Activated CD4-positive, alpha-beta memory T cell treated with anti-CD3 and anti-CD28 coated beads for 36 hours (primary cell): Measurements from ENCODE around the gene TEX29. TPM values are rescaled to one million over a fixed set of nuclear protein-coding genes. Genes with fewer than 3 reads are reported as not detected.

Source experiments
- CTCF ChIA-PET: fragments of 350-600 bp; sonication (Branson Sonifier 250); formaldehyde crosslinking; loops from one replicate; lab custom pipeline; 2021; ENCODE audit warnings: antibody characterized with exemption, inconsistent platforms; lab: Charles Lee
- POLR2A ChIA-PET: fragments of 350-600 bp; sonication (Branson Sonifier 250); formaldehyde crosslinking; loops from one replicate; lab custom pipeline; 2021; ENCODE audit warnings: antibody characterized with exemption; lab: Charles Lee
- DNase-seq: peaks from one replicate; pipeline ENCODE4 v3.0.0-alpha.2; 2020
- H3K27ac Mint-ChIP-seq: one replicate; pipeline ENCODE4 v1.8.0; 2021; ENCODE audit warnings: mixed read lengths
- H3K27me3 Mint-ChIP-seq: one replicate; pipeline ENCODE4 v1.8.0; 2021; ENCODE audit warnings: mixed read lengths
- H3K36me3 Mint-ChIP-seq: one replicate; pipeline ENCODE4 v1.8.0; 2021; ENCODE audit warnings: mixed read lengths
- H3K4me1 Mint-ChIP-seq: one replicate; pipeline ENCODE4 v1.8.0; 2021; ENCODE audit warnings: low read depth, mixed read lengths
- H3K4me3 Mint-ChIP-seq: one replicate; pipeline ENCODE4 v1.8.0; 2021; ENCODE audit warnings: mild to moderate bottlenecking, mixed read lengths
- H3K9me3 Mint-ChIP-seq: one replicate; pipeline ENCODE4 v1.8.0; 2021; ENCODE audit warnings: mixed read lengths
- intact Hi-C: fragments of 100-400 bp; cut with micrococcal nuclease; formaldehyde crosslinking; loops from one replicate; pipeline ENCODE4 v1.15.1; 2023
- total RNA-seq, 2 experiments: library from RNA; stranded (reverse); gene quantifications; one replicate each; pipeline ENCODE4 v1.2.3, GENCODE V29; 2021

Gene TEX29
- total RNA-seq, 2 experiments from 2014 or later: 0.39 to 0.43 TPM

DNA sequence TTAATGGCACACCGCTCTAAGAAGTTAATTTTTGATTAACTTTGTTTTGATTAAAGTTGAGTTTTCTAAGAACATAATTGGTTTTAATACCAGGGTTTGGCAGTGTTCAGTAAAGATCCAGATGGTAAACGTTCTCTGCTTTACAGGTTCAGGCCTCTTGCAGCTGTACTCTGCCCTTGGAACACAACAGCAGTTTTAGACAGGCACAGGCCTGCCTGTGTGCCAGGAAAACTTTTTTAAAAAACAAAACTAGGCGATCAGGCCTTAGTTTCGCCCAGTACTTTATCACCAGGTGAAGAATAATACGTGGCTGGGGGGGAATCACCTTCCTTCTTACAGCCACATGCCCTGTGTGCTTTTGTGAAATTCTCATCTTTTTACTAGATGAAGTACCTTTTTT is 38.0 kb upstream of the TEX29 start:
- CTCF ChIA-PET: no interaction called here
- H3K4me1 Mint-ChIP-seq: no peaks in the 10 kb centered on the region
- intact Hi-C loops: no loop called here
- DNase-seq: no peak
- no peaks in the 10 kb centered on the region for H3K27me3 Mint-ChIP-seq
- POLR2A ChIA-PET: no interaction called here
- H3K36me3 Mint-ChIP-seq: peaks cover 62% of the 10 kb centered on the region
- H3K27ac Mint-ChIP-seq: no peak overlapping the region
- H3K9me3 Mint-ChIP-seq: no peaks in the 10 kb centered on the region
- no peak overlapping the region for H3K4me3 Mint-ChIP-seq

DNA sequence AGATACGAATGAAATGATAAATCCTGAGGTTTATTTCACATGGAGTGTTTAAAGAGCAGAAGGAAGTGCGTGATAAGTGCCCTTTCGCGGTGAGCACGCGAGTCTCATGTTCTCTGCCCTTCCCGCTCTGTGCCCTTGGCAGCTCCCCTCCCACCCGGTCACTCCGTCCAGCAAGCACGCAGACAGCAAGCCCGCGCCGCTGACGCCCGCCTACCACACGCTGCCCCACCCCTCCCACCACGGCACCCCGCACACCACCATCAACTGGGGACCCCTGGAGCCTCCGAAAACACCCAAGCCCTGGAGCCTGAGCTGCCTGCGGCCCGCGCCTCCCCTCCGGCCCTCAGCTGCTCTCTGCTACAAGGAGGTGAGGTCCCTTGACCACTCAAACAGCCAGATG is 37.4 kb upstream of the TEX29 start:
- intact Hi-C loops: no loop called here
- H3K36me3 Mint-ChIP-seq: peaks cover 62% of the 10 kb centered on the region
- DNase-seq: no peak
- H3K4me1 Mint-ChIP-seq: no peaks in the 10 kb centered on the region
- no peaks in the 10 kb centered on the region for H3K9me3 Mint-ChIP-seq
- H3K4me3 Mint-ChIP-seq: no peak overlapping the region
- H3K27ac Mint-ChIP-seq: no peak overlapping the region
- CTCF ChIA-PET: no interaction called here
- POLR2A ChIA-PET: no interaction called here
- no peaks in the 10 kb centered on the region for H3K27me3 Mint-ChIP-seq

DNA sequence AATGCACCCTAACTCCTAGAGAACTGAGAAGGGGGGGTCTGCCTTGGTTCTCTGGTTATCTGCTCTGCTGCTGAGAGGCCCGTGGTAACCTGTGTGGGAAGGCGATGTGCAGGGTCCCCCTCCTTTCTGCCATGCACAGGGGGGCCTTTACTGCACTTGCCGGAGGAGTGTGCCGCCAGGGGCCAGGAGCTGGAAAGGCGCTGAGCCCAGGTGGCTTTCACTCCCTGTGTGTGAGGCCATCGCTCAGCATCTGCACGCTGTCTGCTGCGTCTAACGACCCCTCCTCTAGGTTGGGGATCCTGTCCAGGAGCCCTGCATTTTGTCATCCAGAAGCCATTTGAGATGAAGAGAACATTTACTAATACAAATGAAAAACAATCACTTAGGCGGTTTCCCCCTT is 37.0 kb upstream of the TEX29 start:
- ChIA-PET CTCF (no interaction called here), POLR2A (no interaction called here)
- no peak overlapping the region for H3K27ac Mint-ChIP-seq
- no peaks in the 10 kb centered on the region for H3K27me3 Mint-ChIP-seq
- no peak for DNase-seq
- no peak overlapping the region for H3K4me3 Mint-ChIP-seq
- H3K9me3 Mint-ChIP-seq: no peaks in the 10 kb centered on the region
- no peaks in the 10 kb centered on the region for H3K4me1 Mint-ChIP-seq
- intact Hi-C loops: no loop called here
- H3K36me3 Mint-ChIP-seq: peaks cover 58% of the 10 kb centered on the region

DNA sequence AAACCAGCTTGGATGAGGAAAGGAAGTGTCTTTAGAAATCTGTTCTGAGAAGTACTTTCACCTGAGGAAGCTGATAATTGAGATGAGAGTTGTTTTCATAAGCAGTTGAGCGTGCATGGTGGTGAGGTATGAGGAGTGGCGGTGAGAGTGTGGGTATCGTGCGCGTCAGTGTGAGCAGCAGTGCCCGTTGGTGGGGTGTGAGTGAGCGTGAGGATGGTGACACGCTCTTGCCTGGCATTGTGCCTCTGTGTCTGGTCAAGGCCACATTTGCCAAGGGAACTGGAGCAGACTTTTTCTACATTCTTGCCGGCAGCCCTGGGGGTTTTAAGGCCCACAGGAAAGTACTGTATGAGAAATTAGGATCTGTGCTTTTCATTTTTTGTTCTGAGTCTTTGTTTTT is 36.5 kb upstream of the TEX29 start:
- no peak for DNase-seq
- Mint-ChIP-seq H3K27me3 (no peaks in the 10 kb centered on the region), H3K9me3 (no peaks in the 10 kb centered on the region), H3K36me3 (peaks cover 58% of the 10 kb centered on the region), H3K27ac (no peak overlapping the region), H3K4me1 (no peaks in the 10 kb centered on the region), H3K4me3 (no peak overlapping the region)
- intact Hi-C loops: no loop called here
- CTCF ChIA-PET: no interaction called here
- POLR2A ChIA-PET: no interaction called here

DNA sequence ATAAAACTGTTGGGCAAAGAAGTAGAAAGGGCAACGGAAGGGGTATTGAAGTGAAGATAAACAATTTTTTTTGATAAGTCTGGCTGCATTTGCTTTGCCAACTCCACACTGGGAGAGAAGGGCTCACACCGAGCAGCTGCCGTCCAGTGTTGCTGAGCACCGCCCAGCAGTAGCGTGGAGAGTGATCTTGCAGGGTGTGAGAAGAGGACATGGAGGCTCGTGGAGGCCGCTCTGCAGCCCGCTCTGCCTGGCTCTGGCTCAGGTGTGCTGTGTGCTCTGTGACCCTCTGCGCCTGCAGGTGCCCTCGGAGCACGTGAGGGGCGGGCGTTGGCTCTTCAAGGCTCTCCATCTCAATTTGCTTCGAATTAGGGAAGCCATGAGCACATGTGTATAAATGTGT is 35.9 kb upstream of the TEX29 start:
- H3K4me3 Mint-ChIP-seq: no peak overlapping the region
- ChIA-PET POLR2A (no interaction called here), CTCF (interaction anchor here (1.0 kb wide), 1 partner anchor 18 kb away, joined by 3 read pairs; no protein-coding TSS in a partner anchor)
- intact Hi-C loops: no loop called here
- no peak overlapping the region for H3K27ac Mint-ChIP-seq
- no peaks in the 10 kb centered on the region for H3K9me3 Mint-ChIP-seq
- no peak for DNase-seq
- no peaks in the 10 kb centered on the region for H3K27me3 Mint-ChIP-seq
- peaks cover 64% of the 10 kb centered on the region for H3K36me3 Mint-ChIP-seq
- H3K4me1 Mint-ChIP-seq: no peaks in the 10 kb centered on the region

DNA sequence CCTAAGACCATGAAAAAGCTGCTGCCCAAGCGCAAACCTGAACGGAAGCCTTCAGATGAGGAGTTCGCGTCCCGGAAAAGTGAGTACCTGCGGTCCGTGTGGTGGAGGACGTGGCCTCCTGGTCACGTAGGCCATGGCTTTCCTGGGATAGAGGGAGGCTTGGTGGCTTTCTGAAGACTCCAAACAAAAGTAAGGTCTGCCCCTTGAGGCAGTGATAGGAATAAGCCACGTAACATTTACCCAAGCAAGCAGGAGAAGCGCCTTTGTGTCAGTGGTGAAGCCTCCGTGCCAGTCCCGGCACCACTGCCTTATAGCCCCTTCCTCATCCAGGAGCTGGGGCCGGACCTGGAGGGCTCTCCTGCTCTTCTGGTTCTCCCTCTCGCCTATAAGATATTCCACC is 34.3 kb upstream of the TEX29 start:
- Mint-ChIP-seq H3K27ac (no peak overlapping the region), H3K4me3 (no peak overlapping the region), H3K4me1 (no peaks in the 10 kb centered on the region), H3K36me3 (peaks cover 64% of the 10 kb centered on the region), H3K9me3 (no peaks in the 10 kb centered on the region), H3K27me3 (no peaks in the 10 kb centered on the region)
- intact Hi-C loops: no loop called here
- POLR2A ChIA-PET: no interaction called here
- DNase-seq: no peak
- CTCF ChIA-PET: no interaction called here

DNA sequence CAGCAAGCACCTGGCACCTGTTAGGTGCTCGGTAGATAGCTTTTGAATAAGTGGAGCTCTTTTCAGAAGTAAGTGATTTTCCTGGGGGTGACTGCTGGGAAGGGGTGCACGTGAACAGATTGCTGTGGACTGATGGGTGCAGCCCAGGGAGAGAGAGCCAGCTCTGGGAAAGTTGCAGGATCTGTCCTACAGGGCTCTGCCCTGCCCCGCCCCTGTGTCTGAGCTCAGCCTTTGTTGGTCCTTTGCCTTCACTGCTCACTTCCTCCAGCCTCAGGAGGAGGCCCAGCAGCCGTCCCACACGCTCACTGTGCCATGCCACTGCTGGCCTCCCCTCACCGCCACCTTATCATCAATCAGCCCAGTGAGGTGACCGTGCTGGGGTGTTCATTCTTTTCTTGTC is 33.7 kb upstream of the TEX29 start:
- intact Hi-C loops: no loop called here
- POLR2A ChIA-PET: no interaction called here
- DNase-seq: no peak
- Mint-ChIP-seq H3K27ac (no peak overlapping the region), H3K4me3 (no peak overlapping the region), H3K27me3 (no peaks in the 10 kb centered on the region), H3K9me3 (no peaks in the 10 kb centered on the region), H3K36me3 (peaks cover 63% of the 10 kb centered on the region), H3K4me1 (no peaks in the 10 kb centered on the region)
- CTCF ChIA-PET: no interaction called here

DNA sequence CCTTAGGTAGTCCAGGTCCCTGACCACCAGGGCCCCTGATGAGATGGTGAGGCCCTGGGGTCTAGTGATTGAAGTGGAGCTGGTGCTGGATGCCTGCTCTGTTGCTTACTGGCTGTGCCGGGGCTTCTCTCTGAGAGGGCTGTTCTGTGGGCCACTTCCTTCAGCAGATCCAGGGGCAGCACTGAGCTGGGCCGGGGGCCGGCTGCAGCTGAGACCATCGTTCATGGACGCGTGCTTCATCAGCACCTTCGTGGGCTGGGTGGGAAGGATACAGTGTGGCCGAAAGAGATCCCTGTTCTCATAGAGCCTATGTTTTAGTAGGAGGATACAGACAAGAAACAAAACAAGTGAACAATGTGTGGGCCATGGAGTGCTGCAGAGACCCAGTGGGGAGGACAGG is 33.2 kb upstream of the TEX29 start:
- peaks cover 67% of the 10 kb centered on the region for H3K36me3 Mint-ChIP-seq
- intact Hi-C loops: no loop called here
- no peaks in the 10 kb centered on the region for H3K9me3 Mint-ChIP-seq
- no peaks in the 10 kb centered on the region for H3K27me3 Mint-ChIP-seq
- no peak overlapping the region for H3K4me3 Mint-ChIP-seq
- CTCF ChIA-PET: no interaction called here
- no peaks in the 10 kb centered on the region for H3K4me1 Mint-ChIP-seq
- no peak for DNase-seq
- no peak overlapping the region for H3K27ac Mint-ChIP-seq
- POLR2A ChIA-PET: no interaction called here

DNA sequence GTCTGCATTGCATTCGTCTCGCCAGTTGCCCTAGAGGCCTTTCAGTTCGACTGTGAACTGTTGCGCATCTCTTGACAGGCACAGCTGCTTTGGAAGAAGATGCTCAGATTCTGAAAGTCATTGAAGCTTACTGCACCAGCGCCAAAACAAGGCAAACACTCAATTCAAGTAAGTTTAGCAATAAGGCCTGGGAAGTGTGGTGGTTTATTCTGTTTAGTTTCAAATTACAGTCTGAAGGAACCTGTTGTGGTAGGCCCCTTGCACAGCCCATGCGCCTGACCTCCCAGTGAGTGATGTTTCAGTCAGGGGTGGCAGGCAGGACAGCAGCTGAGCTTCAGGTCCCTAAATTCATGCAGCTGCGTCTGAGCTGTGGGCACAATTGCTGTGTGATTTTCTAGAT is 32.2 kb upstream of the TEX29 start:
- CTCF ChIA-PET: no interaction called here
- intact Hi-C loops: no loop called here
- Mint-ChIP-seq H3K4me3 (no peak overlapping the region), H3K36me3 (peaks cover 71% of the 10 kb centered on the region), H3K4me1 (no peaks in the 10 kb centered on the region), H3K27ac (no peak overlapping the region), H3K9me3 (no peaks in the 10 kb centered on the region), H3K27me3 (no peaks in the 10 kb centered on the region)
- POLR2A ChIA-PET: no interaction called here
- DNase-seq: no peak

DNA sequence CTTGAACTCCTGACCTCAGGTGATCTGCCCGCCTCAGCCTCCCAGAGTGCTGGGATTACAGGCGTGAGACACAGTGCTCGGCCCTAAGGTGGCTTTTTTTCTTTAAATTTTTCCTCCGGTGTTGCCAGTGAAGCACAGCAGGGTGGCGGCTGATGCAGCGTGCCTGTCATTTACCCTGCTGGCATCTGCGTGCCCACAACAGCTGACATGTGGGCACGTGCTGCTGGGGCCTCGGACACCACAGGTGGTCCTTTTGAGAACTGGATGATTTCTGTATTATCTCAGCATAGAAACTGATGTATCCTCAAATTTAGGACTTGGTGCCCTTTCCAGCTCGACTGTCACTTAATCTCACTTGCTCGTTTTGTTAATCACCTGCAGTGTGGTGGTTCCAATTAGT is 31.2 kb upstream of the TEX29 start:
- no peak for DNase-seq
- Mint-ChIP-seq H3K4me1 (no peaks in the 10 kb centered on the region), H3K9me3 (no peaks in the 10 kb centered on the region), H3K4me3 (no peak overlapping the region), H3K36me3 (peaks cover 68% of the 10 kb centered on the region), H3K27ac (no peak overlapping the region), H3K27me3 (no peaks in the 10 kb centered on the region)
- ChIA-PET POLR2A (no interaction called here), CTCF (no interaction called here)
- intact Hi-C loops: no loop called here

DNA sequence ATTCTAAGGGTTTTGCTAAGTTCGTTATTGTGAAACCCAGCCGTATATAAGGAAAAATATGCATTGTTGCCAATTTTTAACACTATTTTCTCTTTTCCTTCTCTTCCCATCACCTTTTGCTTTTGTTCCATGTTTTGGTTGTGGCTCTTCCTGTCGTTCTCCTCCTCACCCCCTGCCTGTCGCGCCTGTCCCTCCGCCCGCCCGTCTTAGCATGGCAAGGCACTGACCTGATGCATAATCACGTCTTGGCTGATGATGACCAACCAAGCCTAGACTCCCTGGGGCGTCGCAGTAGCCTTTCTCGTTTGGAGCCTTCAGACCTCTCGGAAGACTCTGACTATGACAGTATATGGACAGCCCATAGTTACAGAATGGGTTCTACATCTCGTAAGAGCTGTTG is 28.5 kb upstream of the TEX29 start:
- DNase-seq: no peak
- Mint-ChIP-seq H3K27ac (no peak overlapping the region), H3K4me1 (peaks cover 18% of the 10 kb centered on the region), H3K27me3 (no peaks in the 10 kb centered on the region), H3K4me3 (no peak overlapping the region), H3K36me3 (peaks cover 59% of the 10 kb centered on the region), H3K9me3 (no peaks in the 10 kb centered on the region)
- ChIA-PET CTCF (no interaction called here), POLR2A (no interaction called here)
- intact Hi-C loops: no loop called here

DNA sequence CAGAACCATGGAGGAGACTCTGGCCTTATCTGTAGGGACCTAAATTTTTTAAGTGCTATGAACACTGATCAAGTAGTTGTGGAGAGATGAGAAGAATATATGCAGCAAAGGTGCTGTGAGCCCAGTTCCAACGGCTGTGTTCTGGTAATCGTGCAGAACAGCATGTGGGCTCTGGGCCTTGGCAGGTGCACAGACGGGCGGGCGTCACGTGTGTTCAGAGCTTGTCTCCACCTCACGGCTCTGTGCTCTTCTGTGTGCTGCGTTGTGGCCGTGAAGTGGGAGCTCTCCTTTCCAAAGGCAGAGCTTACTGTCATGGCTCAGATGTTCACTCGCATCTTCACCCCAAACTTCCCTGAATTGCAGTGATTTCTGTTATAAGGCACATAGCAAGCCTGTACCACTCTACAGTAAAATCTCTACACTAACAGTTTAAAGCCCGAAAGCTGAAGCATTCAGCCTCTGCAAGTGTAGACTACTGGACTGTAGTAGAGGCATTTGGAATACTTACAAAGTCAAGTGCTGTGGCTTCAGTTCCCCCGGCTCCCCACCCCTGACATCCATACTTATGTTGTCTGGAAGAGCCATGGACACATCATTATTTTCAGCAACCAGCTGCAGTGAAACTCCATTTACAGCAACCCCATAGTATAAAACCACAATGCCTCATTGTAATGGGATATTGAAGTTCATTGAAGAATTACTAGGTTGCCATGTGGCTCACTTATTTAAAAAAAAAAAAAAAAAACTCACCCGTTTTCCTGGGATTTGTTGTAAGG is 27.5 kb upstream of the TEX29 start:
- Mint-ChIP-seq H3K36me3 (peaks cover 56% of the 10 kb centered on the region), H3K27ac (no peak overlapping the region), H3K4me3 (no peak overlapping the region), H3K9me3 (no peaks in the 10 kb centered on the region), H3K4me1 (peaks cover 20% of the 10 kb centered on the region), H3K27me3 (no peaks in the 10 kb centered on the region)
- ChIA-PET CTCF (interaction anchor here (0.9 kb wide), 1 partner anchor 225 kb away, joined by 3 read pairs; no protein-coding TSS in a partner anchor), POLR2A (no interaction called here)
- DNase-seq: no peak
- intact Hi-C loops: no loop called here

DNA sequence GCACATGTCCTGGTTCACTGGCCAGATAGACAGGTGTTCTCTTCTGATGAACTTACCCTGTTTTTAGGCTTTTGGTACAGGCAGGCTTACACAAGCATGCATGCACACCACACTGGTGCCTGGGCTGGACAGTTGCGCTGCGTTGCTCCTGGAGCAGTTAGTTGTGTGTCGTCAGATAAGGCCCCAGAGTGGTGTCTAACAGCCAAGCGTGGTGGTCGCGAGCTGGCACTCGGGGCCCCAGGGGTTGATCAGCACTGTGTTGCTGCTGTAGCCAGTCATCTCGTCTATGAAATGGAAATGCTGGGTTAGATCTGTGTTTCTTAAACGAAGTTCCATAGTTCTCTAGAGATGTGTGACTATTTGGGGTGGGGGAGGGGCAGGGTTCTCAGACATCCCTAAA is 24.6 kb upstream of the TEX29 start:
- POLR2A ChIA-PET: no interaction called here
- CTCF ChIA-PET: no interaction called here
- intact Hi-C loops: no loop called here
- Mint-ChIP-seq H3K9me3 (no peaks in the 10 kb centered on the region), H3K27me3 (no peaks in the 10 kb centered on the region), H3K27ac (no peak overlapping the region), H3K4me1 (peaks cover 20% of the 10 kb centered on the region), H3K4me3 (no peak overlapping the region), H3K36me3 (peaks cover 55% of the 10 kb centered on the region)
- DNase-seq: no peak
